ENCODE measurements around the gene BRD3. TPM values are rescaled to one million over a fixed set of nuclear protein-coding genes. Genes with fewer than 3 reads are reported as not detected.

Gene BRD3
- total RNA-seq, 1 experiment from 2014 or later = 63.1 TPM

DNA sequence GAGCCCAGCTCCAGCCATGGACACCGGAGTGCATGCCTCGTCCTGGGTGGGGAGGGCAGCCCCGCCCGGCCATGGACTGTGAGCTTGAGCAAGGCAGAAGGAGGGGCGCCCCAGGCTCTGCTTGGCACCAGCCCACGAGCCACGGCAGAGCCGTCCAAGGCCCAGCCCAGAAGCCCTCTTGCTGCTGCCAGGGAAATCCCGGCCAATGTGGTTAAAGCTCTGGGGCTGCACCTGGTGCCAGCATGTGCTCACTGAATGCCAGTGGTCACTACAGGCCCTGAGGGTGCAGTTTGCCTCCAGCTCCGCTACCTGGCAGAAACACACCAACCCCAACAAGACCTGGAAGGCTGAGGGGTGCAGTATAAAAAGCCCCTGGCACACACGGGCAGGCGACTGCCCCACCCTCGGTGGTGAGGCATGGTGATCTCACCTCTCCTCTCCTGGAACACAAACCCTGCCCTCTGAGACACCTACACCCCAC lies 11.8 kb downstream of the BRD3 start:
- WGBS (ENCODE audit: extremely low coverage, insufficient read length, low lambda C conversion rate) = no CpG with 5 or more reads among the region's 13 CpGs
- peak overlapping the region; percentile 44 to 91 (median 72); a peak in 4 of 7 replicates for H3K27ac Mint-ChIP-seq
- peaks cover 11 to 27% (median 23%) of the 10 kb centered on the region in 3 experiments; a peak in 6 of 7 replicates for H3K36me3 Mint-ChIP-seq (ENCODE audit: insufficient read depth in 1 of 3, low read depth in 3 of 3)
- H4K20me1 ChIP-seq (ENCODE audit: control insufficient read depth, insufficient read depth, insufficient read length) = no peaks in the 10 kb centered on the region
- H3K4me3 Mint-ChIP-seq = no peak overlapping the region
- H3K23ac ChIP-seq (ENCODE audit: insufficient read length, low read depth, low read length) = no peak overlapping the region
- H2AFZ ChIP-seq (ENCODE audit: low read length) = no peak overlapping the region
- H3K14ac ChIP-seq (ENCODE audit: insufficient read depth, low read length) = no peak overlapping the region; the same call in 1 of the 2 replicates
- H3K9me3 ChIP-seq (ENCODE audit: control insufficient read depth, low read depth, low read length) = no peaks in the 10 kb centered on the region
- TF ChIP-seq, protein P1, sequence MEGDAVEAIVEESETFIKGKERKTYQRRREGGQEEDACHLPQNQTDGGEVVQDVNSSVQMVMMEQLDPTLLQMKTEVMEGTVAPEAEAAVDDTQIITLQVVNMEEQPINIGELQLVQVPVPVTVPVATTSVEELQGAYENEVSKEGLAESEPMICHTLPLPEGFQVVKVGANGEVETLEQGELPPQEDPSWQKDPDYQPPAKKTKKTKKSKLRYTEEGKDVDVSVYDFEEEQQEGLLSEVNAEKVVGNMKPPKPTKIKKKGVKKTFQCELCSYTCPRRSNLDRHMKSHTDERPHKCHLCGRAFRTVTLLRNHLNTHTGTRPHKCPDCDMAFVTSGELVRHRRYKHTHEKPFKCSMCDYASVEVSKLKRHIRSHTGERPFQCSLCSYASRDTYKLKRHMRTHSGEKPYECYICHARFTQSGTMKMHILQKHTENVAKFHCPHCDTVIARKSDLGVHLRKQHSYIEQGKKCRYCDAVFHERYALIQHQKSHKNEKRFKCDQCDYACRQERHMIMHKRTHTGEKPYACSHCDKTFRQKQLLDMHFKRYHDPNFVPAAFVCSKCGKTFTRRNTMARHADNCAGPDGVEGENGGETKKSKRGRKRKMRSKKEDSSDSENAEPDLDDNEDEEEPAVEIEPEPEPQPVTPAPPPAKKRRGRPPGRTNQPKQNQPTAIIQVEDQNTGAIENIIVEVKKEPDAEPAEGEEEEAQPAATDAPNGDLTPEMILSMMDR (conservative IDR thresholded peaks at IDR 0.05) = no peak
- no peak overlapping the region for H3K56ac ChIP-seq (ENCODE audit: insufficient read length, low read depth, low read length)
- H3K23me2 ChIP-seq (ENCODE audit: insufficient read length, low read depth, low read length, poor library complexity, severe bottlenecking) = no peaks in the 10 kb centered on the region
- H3K4me1 Mint-ChIP-seq = peaks cover 9 to 25% of the 10 kb centered on the region in 2 experiments
- H3K4me1 ChIP-seq (ENCODE audit: insufficient read depth, low read length) = no peaks in the 10 kb centered on the region
- H2BK20ac ChIP-seq (ENCODE audit: low read depth, low read length, poor library complexity, severe bottlenecking) = no peak overlapping the region
- H3K9ac ChIP-seq (ENCODE audit: extremely low read depth, insufficient read length, low read length) = no peak overlapping the region
- H4K5ac ChIP-seq (ENCODE audit: insufficient read length, low read depth, low read length) = no peak overlapping the region
- no peaks in the 10 kb centered on the region for H3K27me3 Mint-ChIP-seq (ENCODE audit: low read depth)
- H2BK5ac ChIP-seq (ENCODE audit: insufficient read length, low read length) = no peak overlapping the region
- no peak overlapping the region for H4K91ac ChIP-seq (ENCODE audit: insufficient read length, low read depth, low read length)
- H3K4ac ChIP-seq (ENCODE audit: low read depth, low read length) = no peak overlapping the region
- no peak overlapping the region for H2AK5ac ChIP-seq (ENCODE audit: insufficient read length, low read length)
- no peaks in the 10 kb centered on the region for H3K27me3 ChIP-seq (ENCODE audit: insufficient read depth, low read length)
- H3K4me2 ChIP-seq (ENCODE audit: insufficient read depth, insufficient read length, low read length) = no peak overlapping the region
- no peak overlapping the region for H2BK12ac ChIP-seq (ENCODE audit: insufficient read length, low read depth, low read length)
- no peak overlapping the region for H3K18ac ChIP-seq (ENCODE audit: insufficient read length, low read depth, low read length)
- no peak overlapping the region for H2BK120ac ChIP-seq (ENCODE audit: low read depth, low read length, poor library complexity, severe bottlenecking)
- DNase-seq = no peak
- H3K79me1 ChIP-seq (ENCODE audit: insufficient read depth, low read depth, low read length, poor library complexity, severe bottlenecking) = no peaks in the 10 kb centered on the region
- H3K9me3 Mint-ChIP-seq = no peaks in the 10 kb centered on the region
- H3T11ph ChIP-seq (ENCODE audit: low read length) = no peak overlapping the region
- H4K8ac ChIP-seq (replicated peaks; ENCODE audit: insufficient read length, low read depth, low read length) = no peak overlapping the region
- no peak overlapping the region for H2BK15ac ChIP-seq (ENCODE audit: low read depth, low read length)
- H3K79me2 ChIP-seq (ENCODE audit: insufficient read depth, low read length) = peaks cover 48% of the 10 kb centered on the region; the same call in 1 of the 2 replicates
- H3K27ac ChIP-seq (ENCODE audit: insufficient read length, low read depth, low read length) = no peak overlapping the region

Measured in H9 (cell line).